Left cardiac atrium (tissue), 4 donors: ENCODE data around the gene DNM3. TPM values are rescaled to one million over a fixed set of nuclear protein-coding genes. Genes with fewer than 3 reads are reported as not detected.

Experiments
- ATAC-seq, 2 donors: fragments of 200-7000 bp; cut with Tn5 transposase; one replicate each; pipeline ENCODE4 v1.9.1; 2020; ENCODE audit warnings: mild to moderate bottlenecking in 2 of 2, moderate library complexity in 2 of 2
- DNase-seq: peaks from one replicate; pipeline ENCODE4 v3.0.0-alpha.2; 2020
- intact Hi-C, 2 donors: fragments of 100-400 bp; cut with DNase I; formaldehyde crosslinking; loops; one replicate each; pipeline versions ENCODE4 v1.14.1 to v1.15.1; 2022 to 2023
- total RNA-seq, 2 donors: library from RNA; stranded (reverse); fragmentation: NEBNext Ultra II Directional; extraction: Animal tissue kit (Norgen Biotek cat#: 25700); gene quantifications; one replicate each; pipeline ENCODE4 v1.2.1, GENCODE V29; 2021
- donor health status: DM: no; HTN: yes; CAD: no.
- donor health status: DM: no; HTN: yes; CAD: no; lungs with severe emphysema.
- donor health status: DM: yes; HTN: yes; CAD: no.
- donor health status: Dilated cardiomyopathy.

The DNM3 gene
- total RNA-seq, 2 donors from 2014 or later: 1.1 to 2.8 TPM

DNA sequence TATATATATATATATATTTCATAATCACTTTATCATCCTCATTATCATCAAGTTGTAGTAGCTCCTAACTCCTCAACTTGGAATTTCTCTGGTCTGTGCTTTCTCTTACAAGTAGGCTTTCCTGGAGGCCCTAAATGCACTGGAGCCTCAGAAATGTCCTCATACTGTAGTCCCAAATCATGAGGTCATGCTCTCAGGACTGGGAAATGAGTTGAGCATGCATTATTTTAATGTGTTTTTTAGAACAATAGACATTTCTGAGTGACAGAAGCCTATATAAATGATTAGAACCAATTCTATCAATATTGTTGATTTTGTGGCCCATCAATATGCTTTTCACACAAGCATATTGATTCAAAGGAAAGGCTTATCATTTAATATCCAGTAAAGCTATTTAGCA lies 536.3 kb downstream of the DNM3 start:
- DNase-seq (no peak), ATAC-seq (no peak)
- intact Hi-C loops: no loop called here

DNA sequence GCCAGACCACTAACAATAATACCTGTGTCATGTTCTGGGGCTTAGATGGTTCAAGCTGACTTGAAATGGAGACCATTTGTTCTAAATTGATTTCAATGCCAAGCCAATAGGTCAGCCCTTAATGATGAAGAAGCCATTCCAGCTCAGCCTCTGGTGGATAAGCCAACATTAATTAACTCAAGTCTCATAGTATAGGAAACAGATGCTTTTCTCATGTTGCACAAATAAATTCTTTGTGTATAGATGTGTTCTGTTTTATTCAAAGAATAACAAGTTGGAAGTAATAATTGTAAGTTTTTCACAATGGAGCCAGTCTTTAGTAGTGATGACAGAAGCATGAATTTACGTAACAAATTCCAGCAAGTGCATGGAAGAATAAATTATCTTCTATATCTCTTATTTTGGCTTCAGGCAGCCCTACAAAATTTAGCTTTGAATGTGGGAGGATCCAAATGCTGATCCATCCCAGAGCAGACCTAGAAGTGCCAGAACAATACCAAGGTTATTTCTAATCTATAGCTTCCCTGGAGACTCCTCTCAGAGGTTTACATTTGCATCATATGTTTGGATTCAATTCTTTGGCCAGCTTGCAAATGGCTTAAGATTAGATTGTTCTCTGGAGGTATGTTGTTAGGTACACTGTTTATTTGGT lies 536.9 kb downstream of the DNM3 start:
- ATAC-seq (no peak), DNase-seq (no peak)
- intact Hi-C loops: no loop called here

DNA sequence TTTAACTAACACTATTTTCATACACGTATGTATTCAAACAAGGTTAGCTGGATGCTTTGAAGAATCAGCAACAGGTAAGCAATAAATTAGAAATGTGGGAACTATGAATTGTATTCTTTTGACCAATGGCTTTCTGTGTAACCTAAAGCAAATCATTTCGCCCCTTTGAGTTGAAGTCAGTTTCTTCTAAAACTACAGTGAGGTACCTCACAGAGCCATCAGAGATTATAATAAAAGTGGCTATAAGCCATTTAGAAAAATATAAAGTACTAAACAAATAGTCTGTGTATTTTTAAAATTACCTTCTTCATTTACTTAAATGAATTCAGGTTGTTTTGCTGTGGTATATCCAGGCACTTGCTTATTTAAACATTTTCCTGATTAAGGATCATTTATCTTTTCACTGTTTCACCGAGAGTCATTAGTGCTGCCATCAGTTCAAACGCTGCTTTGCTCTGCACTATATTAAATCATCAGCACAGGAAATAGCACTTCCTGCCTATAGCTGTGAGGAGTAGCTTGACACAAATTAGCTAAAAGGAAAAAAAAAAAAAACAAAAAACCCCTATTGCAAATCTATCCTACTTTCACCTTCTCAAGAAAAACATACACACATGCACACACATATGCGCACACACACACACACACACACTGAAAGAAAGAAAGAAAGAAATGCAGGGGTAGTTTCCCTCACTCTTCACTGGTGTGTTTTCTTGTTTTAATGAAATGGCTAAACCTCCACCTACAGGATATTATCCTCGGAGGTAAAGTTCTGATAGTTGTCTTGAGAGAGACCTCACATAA lies 539.3 kb downstream of the DNM3 start:
- intact Hi-C loops: loop anchor here in 1 of 2 donors (10.0 kb wide), 1 partner anchor 46 kb away; no protein-coding TSS in a partner anchor
- no peak for DNase-seq
- ATAC-seq: peak in 1 of 2 donors; percentile 50

DNA sequence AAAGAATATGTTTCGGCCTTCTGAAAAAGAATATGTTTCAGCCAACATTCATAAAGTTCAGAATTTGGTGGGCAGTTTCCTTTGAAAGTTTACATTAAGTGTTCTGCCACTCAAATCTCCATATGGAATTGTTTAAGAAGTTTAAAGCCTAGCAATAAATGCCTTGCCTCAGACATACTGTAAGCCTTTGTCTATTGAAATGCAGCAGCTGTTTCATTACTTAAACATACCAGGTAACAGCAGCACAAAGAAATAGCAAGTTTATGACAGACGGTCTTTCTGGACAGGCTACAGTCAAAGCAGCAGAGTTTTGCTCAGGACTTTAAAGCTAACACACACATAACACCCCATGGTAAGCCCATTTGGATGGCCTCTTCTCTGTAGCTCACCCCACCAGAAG lies 540.6 kb downstream of the DNM3 start:
- intact Hi-C loops: loop anchor here in 1 of 2 donors (10.0 kb wide), 1 partner anchor 47 kb away; no protein-coding TSS in a partner anchor
- ATAC-seq (no peak), DNase-seq (no peak)

DNA sequence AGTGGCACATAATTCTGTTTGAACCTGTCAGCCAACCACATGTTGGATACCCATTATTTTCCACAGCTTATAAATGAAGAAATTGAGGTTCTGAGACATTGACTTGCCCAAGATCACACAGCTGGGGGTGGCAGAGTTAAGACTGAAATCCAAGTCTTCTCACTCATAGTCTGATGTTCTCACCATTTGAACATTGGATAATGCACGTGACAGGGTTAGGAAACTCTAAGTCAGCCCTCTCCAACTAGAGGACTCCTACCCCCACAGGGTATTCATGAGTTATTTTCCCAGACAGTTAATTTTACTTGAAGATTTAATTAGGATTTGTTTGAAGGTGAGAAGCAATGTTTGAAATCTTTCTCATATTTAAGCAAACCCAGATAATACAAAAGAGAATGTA lies 541.1 kb downstream of the DNM3 start:
- ATAC-seq (peak in 1 of 2 donors; percentile 38), DNase-seq (no peak)
- intact Hi-C loops: loop anchor here in 1 of 2 donors (10.0 kb wide), 1 partner anchor 48 kb away; no protein-coding TSS in a partner anchor

DNA sequence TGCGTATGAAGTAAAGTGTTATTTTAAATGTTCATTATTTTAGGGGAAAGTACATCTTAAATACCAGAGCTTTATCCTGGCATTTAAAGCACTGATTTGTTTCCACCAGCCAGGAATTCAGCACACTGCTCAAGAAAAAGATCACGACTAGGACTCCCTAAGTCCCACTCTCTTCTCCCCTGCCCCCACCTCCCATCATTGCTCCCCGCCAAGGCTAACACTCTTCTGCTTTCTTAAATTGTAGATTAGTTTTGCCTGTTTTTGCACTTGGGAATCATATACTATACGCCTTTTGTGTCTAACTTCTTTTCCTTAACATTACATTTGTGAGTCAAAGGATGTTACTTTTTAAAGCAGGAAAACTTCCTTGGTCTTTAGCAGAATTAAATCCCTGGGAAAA lies 541.7 kb downstream of the DNM3 start:
- intact Hi-C loops: loop anchor here in 1 of 2 donors (10.0 kb wide), 1 partner anchor 48 kb away; no protein-coding TSS in a partner anchor
- ATAC-seq (no peak), DNase-seq (no peak)

DNA sequence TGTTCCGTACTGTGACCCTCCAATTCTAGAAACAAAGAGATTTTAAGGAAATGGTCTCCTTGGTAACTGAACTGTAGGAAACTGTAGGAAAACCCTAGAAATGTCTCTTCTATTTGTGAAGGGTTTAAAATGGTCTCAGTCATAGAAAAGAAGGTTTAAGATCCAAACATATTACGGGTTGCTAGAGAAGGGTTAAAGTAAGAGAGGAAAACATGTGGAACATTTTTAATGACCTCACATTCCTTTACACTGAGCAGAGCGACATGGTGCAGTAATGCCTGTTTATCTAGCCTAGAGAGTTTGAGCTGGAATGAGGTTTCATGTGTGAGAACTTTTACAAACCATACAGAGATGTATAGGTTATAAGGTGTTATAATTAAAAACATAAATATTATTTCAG lies 542.2 kb downstream of the DNM3 start:
- peak in 1 of 2 donors; percentile 46 for ATAC-seq
- DNase-seq: no peak
- intact Hi-C loops: loop anchor here in 1 of 2 donors (10.0 kb wide), 1 partner anchor 49 kb away; no protein-coding TSS in a partner anchor

DNA sequence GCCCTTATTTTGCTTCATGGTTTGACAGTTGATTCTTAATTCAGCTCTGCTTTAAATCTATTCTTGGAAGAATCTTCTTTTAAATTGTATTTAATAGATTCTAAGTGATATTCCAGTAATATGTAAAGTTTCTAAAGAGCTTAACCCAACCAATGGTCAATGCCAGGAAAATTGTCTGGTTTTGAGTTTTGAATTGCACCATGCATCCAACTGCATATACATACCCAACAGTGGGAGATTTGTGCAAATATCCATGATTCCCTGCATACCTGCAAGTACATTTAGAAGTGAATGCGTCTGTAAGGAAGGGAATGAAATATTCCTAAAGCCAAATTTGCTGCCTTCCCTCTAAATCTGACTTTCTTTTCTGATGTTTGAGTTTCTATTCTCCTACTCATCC lies 543.4 kb downstream of the DNM3 start:
- intact Hi-C loops: loop anchor here in 1 of 2 donors (10.0 kb wide), 1 partner anchor 50 kb away; no protein-coding TSS in a partner anchor
- ATAC-seq (no peak), DNase-seq (no peak)

DNA sequence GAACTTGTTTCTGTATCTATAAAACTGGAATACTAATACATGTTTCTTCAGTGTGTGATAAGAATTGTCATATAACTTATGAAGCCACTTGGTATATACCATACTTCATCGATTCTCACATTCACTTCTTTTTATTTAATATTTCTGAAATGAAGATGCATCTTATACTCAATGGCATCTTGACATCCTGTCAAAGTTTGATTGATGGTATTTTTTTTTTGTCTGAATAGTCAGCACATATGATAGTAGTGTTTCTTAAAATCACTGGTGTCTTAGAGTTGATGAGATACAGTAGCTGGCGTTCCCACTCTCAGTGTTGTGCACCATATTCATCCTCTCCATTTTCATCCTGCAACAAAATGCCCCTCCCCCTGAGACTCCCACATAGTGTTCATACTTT lies 544.7 kb downstream of the DNM3 start:
- ATAC-seq: no peak
- DNase-seq: no peak
- intact Hi-C loops: loop anchor here in 1 of 2 donors (10.0 kb wide), 1 partner anchor 51 kb away; no protein-coding TSS in a partner anchor

DNA sequence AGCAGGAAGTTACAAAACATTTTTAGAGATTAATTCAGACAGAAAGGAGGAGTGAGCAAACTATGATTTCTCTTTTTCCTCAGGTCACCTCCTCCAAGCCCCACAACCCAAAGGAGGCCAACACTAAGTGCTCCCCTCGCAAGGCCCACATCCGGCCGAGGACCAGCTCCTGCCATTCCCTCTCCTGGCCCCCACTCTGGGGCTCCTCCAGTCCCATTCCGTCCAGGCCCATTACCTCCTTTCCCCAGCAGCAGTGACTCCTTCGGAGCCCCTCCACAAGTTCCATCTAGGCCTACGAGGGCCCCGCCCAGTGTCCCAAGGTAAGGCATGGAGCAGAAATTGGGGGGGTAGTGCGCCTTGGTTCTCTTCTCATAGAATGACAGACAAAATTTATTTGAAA lies 547.2 kb downstream of the DNM3 start:
- no peak for DNase-seq
- intact Hi-C loops: loop anchor here in 1 of 2 donors (10.0 kb wide), 1 partner anchor 54 kb away; no protein-coding TSS in a partner anchor
- ATAC-seq: no peak

DNA sequence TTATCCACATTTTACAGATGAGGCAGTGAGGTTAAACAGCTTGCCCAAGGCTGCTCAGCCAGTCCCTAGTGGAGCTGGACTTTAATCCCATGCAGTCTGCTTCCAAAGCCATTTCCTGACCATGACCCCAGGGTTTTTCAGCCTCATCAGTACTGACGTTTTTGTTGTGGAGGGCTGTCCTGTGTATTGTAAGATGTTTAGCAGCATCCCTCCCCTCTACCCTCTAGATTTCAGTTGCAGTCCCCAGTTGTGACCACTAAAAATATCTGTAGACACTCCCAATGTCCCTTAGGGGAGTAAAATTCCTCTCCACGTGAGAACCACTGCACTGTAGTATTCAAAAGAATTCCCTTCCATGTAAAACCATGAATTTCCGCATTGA lies 549.0 kb downstream of the DNM3 start:
- ATAC-seq (peak; percentile 53 to 56), DNase-seq (no peak)
- intact Hi-C loops: loop anchor here (5.0 to 10.0 kb wide), 2 partner anchors 33 to 245 kb away; no protein-coding TSS in a partner anchor

DNA sequence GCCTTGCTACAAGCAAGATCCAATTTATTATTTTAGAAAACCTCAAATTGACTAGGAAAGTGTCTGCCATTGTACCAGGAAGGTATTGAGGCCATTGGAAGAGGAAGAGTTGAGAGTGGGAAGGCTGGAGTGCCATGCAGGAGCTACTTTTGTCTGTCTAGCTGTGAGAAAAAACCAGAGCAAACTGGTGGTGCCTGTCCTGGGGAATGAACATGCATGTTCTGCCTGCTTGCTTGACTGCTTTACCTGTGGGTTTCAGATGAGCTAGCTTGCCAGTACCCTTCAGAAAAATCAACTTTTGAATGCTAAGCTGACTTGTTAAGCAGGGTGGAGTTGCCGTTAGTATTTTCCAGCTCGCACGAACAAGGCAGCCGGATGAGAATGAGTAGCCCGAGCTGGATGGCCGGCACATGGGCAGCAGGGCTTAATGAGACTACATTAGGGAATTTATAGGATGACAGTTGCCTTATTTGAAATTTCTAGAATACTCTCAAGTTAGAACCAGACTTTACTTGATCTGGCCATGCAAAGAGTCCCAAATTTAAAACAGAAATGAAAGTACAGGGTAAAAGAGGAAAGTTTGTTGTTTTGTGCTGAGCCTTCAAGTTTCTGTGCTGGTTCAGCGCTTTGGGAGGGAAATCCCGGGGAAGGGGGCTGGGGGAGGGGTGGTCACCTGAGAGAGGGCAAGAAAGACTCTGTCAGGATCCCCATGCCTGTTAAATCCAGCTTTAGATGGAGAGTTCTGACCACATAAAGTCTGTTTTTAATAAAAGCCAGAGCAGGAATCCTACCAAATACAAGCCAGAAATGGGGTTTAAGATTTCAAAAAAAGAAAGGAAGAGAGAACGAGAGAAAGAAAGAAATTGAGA lies 549.6 kb downstream of the DNM3 start:
- ATAC-seq (peak; percentile 13 to 41), DNase-seq (no peak)
- intact Hi-C loops: loop anchor here (5.0 to 10.0 kb wide), 2 partner anchors 34 to 246 kb away; no protein-coding TSS in a partner anchor

DNA sequence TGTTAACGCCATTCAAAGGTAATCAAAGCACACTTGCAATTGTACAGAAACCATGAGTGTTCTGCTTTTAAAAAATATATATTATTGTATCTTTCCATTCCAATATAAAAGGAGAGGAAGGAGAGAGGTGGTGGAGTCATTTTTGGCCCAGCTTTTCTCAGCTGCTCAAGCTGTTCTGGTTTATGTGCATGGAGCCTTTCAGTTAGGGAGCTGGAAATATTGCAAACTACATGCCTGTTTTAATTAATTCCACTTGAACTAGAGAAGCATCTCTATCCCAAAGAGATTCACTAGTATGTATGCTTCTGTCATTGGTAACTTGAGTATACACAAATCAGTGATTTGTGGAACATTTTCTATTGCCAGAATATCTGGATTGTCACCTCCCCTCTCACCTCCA lies 550.7 kb downstream of the DNM3 start:
- intact Hi-C loops: loop anchor here (5.0 to 10.0 kb wide), 2 partner anchors 35 to 247 kb away; no protein-coding TSS in a partner anchor
- no peak for ATAC-seq
- DNase-seq: no peak

DNA sequence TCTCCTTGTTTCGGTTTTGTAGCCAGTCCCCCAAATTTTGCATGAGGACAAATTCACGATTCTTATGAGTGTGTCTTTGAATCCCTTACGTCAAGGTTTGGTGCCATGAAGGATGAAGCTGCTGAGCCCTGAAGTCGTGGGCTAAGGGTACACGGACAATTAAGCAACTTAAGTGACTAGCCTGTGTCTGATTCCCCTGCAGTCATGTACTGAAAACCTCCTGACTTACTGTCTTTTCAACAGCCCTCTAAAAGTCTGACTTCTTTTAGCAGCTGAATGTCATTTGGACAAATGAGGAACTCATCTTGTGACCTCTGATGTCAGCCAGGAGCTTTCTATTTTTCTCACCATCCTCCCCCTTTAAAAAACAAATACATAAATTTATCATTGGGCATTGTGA lies 552.1 kb downstream of the DNM3 start:
- intact Hi-C loops: loop anchor here (5.0 to 10.0 kb wide), 2 partner anchors 36 to 249 kb away; no protein-coding TSS in a partner anchor
- ATAC-seq (no peak), DNase-seq (no peak)

DNA sequence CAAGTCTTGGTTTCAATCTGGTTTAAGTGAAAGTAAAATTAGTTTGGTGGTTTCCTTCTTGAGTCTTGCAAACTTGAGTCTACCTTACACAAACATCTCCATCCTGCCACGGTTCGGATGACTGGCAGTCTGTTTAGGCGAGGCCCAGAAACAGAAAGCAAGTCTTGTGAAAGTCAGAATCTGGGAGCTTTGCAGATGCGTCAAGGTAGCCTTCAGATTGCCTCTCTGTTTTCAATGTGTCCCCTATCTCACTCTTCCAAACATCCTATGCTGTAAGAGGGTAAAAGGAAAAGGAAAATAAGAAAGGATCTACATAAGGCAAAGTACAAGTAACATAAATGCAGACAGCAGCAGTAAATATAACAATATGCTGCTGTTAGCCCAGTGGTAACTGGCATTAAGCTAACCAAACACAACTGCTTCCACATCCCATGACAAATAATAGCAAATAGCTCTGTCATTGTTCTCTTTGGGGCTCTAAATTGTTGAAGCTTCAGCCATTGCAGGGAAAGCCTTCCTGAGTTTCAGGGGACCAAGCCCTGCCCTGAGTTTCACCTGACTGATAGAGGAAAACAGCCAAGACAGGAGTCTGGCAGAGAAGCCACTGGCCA lies 552.9 kb downstream of the DNM3 start:
- intact Hi-C loops: loop anchor here (5.0 to 10.0 kb wide), 2 partner anchors 37 to 249 kb away; no protein-coding TSS in a partner anchor
- no peak for DNase-seq
- ATAC-seq: no peak

DNA sequence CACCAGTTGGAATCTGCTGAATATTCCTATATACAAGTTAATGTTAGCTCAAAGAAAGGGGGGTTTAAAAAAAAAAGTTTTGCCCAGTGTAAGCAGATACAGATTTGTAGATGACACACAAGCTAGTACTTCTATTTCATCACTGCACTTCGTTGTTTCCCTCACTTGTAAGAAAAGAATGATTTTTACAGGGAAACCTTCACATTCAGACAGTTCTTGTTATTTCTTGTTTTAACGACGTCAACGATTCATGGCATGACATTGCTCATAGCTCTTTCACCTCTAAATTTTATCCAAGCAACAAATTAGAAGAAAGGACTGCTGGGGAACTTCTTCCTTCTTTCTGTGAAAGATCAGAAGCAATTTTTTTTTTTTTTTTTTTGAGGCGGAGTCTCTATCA lies 553.5 kb downstream of the DNM3 start:
- ATAC-seq: no peak
- intact Hi-C loops: loop anchor here (5.0 to 10.0 kb wide), 4 partner anchors 38 to 393 kb away; no protein-coding TSS in a partner anchor
- DNase-seq: no peak

DNA sequence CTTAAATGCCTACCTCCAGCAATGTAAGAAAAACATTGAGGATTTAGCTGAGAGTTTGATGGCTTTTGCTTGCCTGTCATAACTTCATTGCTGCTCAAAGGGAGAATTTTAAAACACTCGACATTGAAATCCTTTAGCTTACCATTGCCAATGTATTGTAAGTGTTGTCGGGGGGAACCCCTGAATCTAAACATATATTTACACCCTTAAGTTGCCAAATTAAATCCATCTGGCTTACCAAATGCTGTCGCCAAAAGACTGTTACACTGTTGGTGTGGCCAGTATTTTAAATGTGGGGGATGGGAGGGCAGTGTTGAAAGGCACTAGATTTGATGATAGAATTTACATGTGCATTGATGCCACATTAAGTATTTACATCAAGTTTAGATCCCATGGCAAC lies 554.3 kb downstream of the DNM3 start:
- intact Hi-C loops: loop anchor here (5.0 to 10.0 kb wide), 3 partner anchors 108 to 393 kb away; no protein-coding TSS in a partner anchor
- DNase-seq (no peak), ATAC-seq (no peak)

DNA sequence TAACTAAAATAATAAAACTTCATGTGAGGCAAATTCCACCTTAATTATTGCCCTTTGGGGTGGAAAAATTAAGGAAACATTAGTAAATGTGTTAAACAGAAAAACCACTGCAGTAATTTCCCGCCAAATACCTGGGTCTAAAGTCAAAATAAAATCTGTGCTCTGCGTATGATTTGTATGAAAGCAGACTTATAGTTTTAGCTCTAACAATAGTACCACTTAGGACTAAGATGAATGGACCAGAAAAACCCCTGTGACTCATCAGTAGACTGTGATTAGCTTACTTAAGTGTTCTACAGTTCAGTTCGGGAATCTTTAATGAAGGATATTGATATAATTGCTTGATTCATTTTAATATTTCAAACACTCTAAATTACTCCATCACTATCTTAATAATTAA lies 555.9 kb downstream of the DNM3 start:
- DNase-seq (no peak), ATAC-seq (peak in 1 of 2 donors; percentile 54)
- intact Hi-C loops: loop anchor here (5.0 to 10.0 kb wide), 3 partner anchors 110 to 395 kb away; no protein-coding TSS in a partner anchor
